Keratinocyte (primary cell): ENCODE data around the gene CFAP43. TPM values are rescaled to one million over a fixed set of nuclear protein-coding genes. Genes with fewer than 3 reads are reported as not detected.

Experiments used
- DNase-seq: peaks from one replicate; pipeline ENCODE4 v3.0.0-alpha.2; 2011; ENCODE audit warnings: low read depth, missing footprints, low spot score
- FAIRE-seq: peaks from 2 replicates; lab custom pipeline; 2011; peaks lifted over from hg19 to GRCh38; lab: Jason Lieb, UNC
- H2AFZ ChIP-seq: 2 replicates; pipeline ENCODE4 v1.6.0; 2012; ENCODE audit warnings: low read length, control low read depth, inconsistent platforms; ENCODE audit not compliant: control insufficient read depth
- H3K27ac ChIP-seq: 2 replicates; pipeline ENCODE4 v1.5.1; 2011; ENCODE audit warnings: low read length; ENCODE audit not compliant: control insufficient read depth, insufficient read depth
- H3K27me3 ChIP-seq: 3 replicates; pipeline ENCODE4 v1.6.0; 2011; ENCODE audit warnings: low read length; ENCODE audit not compliant: control insufficient read depth, insufficient read depth; ENCODE audit errors: extremely low read depth
- H3K36me3 ChIP-seq, 2 experiments: 2 replicates in 1 of 2; 3 replicates in 1 of 2; pipeline ENCODE4 v1.5.1; 2011; ENCODE audit warnings: low read length in 2 of 2, mild to moderate bottlenecking in 1 of 2; ENCODE audit not compliant: control insufficient read depth in 2 of 2, insufficient read depth in 2 of 2; ENCODE audit errors: extremely low read depth in 1 of 2
- H3K4me1 ChIP-seq: 3 replicates; pipeline ENCODE4 v1.5.1; 2011; ENCODE audit warnings: low read length; ENCODE audit not compliant: control insufficient read depth, insufficient read depth; ENCODE audit errors: extremely low read depth
- H3K4me2 ChIP-seq: 3 replicates; pipeline ENCODE4 v1.6.0; 2011; ENCODE audit warnings: low read depth, low read length; ENCODE audit not compliant: control insufficient read depth, insufficient read depth; ENCODE audit errors: extremely low read depth
- H3K4me3 ChIP-seq, 3 experiments: fragments of 200-600 bp in 1 of 3; sonication (generic) in 1 of 3; 2 replicates in 2 of 3; 3 replicates in 1 of 3; pipeline ENCODE4 v1.5.1; 2011 to 2016; ENCODE audit warnings: low read length in 3 of 3, mild to moderate bottlenecking in 3 of 3, control low read depth in 2 of 3, inconsistent platforms in 1 of 3, low read depth in 1 of 3, mixed read lengths in 1 of 3, mixed run types in 1 of 3, moderate library complexity in 1 of 3; ENCODE audit not compliant: control insufficient read depth in 2 of 3, insufficient read depth in 2 of 3; ENCODE audit errors: extremely low read depth in 1 of 3
- H3K79me2 ChIP-seq: 2 replicates; pipeline ENCODE4 v1.6.0; 2012; ENCODE audit warnings: low read length; ENCODE audit not compliant: control insufficient read depth, insufficient read depth
- H3K9ac ChIP-seq: 3 replicates; pipeline ENCODE4 v1.6.0; 2011; ENCODE audit warnings: low read length; ENCODE audit not compliant: control insufficient read depth, insufficient read depth; ENCODE audit errors: extremely low read depth
- H3K9me1 ChIP-seq: 3 replicates; pipeline ENCODE4 v1.6.0; 2011; ENCODE audit warnings: low read length; ENCODE audit not compliant: control insufficient read depth, insufficient read depth; ENCODE audit errors: extremely low read depth
- H3K9me3 ChIP-seq: 2 replicates; pipeline ENCODE4 v1.5.1; 2012; ENCODE audit warnings: low read depth, low read length; ENCODE audit not compliant: control insufficient read depth
- H4K20me1 ChIP-seq: 3 replicates; pipeline ENCODE4 v1.6.0; 2011; ENCODE audit warnings: low read length; ENCODE audit not compliant: control insufficient read depth, insufficient read depth; ENCODE audit errors: extremely low read depth
- EZH2 ChIP-seq: IDR thresholded peaks from one replicate; pipeline ENCODE4 v1.6.1; 2012; ENCODE audit warnings: inconsistent platforms, mild to moderate bottlenecking, low read length, moderate library complexity
- dilution Hi-C: fragments of 300-500 bp; cut with MboI; formaldehyde crosslinking; loops from one replicate; pipeline ENCODE4 v1.7.0; 2020; ENCODE audit warnings: low sequenced_read_pairs; ENCODE audit not compliant: extremely low pct_ligation_motif_present
- polyA plus RNA-seq, 5 experiments: library from polyadenylated mRNA; depleted of rRNA in 3 of 5; stranded (reverse) in 3 of 5; stranded (forward) in 1 of 5; unstranded in 1 of 5; fragments of >200 nt; gene quantifications; 1 replicate in 1 of 5; 2 replicates in 3 of 5; 3 replicates in 1 of 5; pipeline versions ENCODE4 v1.2.1 to v1.2.3, GENCODE V29; 2011 to 2012; ENCODE audit warnings: missing spikeins in 2 of 5, low read depth in 1 of 5, low replicate concordance in 1 of 5
- TF ChIP-seq, protein P1 (sequence below), 3 experiments: IDR thresholded peaks in 1 of 3; conservative IDR thresholded peaks in 1 of 3; optimal IDR thresholded peaks in 1 of 3; 2 replicates in 2 of 3; 3 replicates in 1 of 3; pipeline versions ENCODE3 to v1.5.1; 2011; ENCODE audit warnings: low read length in 3 of 3, mild to moderate bottlenecking in 3 of 3, moderate library complexity in 2 of 3, control low read depth in 1 of 3, inconsistent platforms in 1 of 3; ENCODE audit not compliant: insufficient read depth in 2 of 3; ENCODE audit errors: extremely low read depth in 1 of 3

CFAP43 gene
- polyA plus RNA-seq, 1 donor (not counting 4 experiments of a cell fraction or from before 2014, with no cell fraction given), result 0.25 TPM

DNA sequence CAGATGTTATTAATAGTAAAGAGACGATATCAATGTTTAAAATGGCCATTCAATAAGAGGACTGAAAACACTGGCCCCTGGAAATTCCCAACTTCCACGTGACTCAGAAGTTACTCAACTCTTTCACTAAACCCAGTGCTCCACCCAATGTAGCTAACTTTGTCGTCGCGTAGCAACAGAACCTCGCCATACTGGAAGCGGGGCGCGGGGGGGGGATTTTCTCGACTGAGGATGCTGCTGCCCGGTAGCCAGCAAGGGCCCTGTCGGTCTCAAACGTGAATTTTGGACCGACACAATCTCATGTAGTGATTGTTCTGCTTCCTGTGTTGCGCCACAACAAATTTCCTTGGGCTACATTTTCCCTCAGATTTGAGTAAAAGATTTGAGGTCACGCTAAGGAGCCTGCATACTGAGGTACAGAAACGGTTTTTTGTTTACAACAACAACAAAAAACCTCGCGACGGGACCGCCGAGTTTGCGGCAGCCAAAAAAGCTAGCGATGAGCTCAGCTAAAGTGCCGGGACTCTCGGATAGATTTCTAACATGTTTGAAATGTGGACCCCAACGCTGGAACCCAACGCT lies 111.2 kb downstream of the CFAP43 start:
- H3K27me3 ChIP-seq, result no peaks in the 10 kb centered on the region
- H3K9ac ChIP-seq, result peak overlapping the region; percentile 100
- peak overlapping the region; percentile 98 for H3K4me2 ChIP-seq
- peaks cover 57% of the 10 kb centered on the region for H3K4me1 ChIP-seq
- H2AFZ ChIP-seq, result no peak overlapping the region
- dilution Hi-C loops, result no loop called here
- no peak for TF ChIP-seq EZH2
- TF ChIP-seq, protein P1, sequence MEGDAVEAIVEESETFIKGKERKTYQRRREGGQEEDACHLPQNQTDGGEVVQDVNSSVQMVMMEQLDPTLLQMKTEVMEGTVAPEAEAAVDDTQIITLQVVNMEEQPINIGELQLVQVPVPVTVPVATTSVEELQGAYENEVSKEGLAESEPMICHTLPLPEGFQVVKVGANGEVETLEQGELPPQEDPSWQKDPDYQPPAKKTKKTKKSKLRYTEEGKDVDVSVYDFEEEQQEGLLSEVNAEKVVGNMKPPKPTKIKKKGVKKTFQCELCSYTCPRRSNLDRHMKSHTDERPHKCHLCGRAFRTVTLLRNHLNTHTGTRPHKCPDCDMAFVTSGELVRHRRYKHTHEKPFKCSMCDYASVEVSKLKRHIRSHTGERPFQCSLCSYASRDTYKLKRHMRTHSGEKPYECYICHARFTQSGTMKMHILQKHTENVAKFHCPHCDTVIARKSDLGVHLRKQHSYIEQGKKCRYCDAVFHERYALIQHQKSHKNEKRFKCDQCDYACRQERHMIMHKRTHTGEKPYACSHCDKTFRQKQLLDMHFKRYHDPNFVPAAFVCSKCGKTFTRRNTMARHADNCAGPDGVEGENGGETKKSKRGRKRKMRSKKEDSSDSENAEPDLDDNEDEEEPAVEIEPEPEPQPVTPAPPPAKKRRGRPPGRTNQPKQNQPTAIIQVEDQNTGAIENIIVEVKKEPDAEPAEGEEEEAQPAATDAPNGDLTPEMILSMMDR (optimal IDR thresholded peaks at IDR 0.05 in 1 of 3, IDR thresholded peaks at IDR 0.05 in 1 of 3, conservative IDR thresholded peaks at IDR 0.05 in 1 of 3; ENCODE audit: extremely low read depth in 1 of 3, insufficient read depth in 2 of 3, low read length in 3 of 3), result no peak
- no peaks in the 10 kb centered on the region for H3K36me3 ChIP-seq
- H3K27ac ChIP-seq, result peak overlapping the region; percentile 99
- H4K20me1 ChIP-seq, result no peaks in the 10 kb centered on the region
- H3K9me3 ChIP-seq, result no peaks in the 10 kb centered on the region
- peak; percentile 86 for DNase-seq
- H3K4me3 ChIP-seq, result peak overlapping the region; percentile 41 to 79 (median 74)
- peak; percentile 88 for FAIRE-seq
- peaks cover 13% of the 10 kb centered on the region for H3K79me2 ChIP-seq
- no peaks in the 10 kb centered on the region for H3K9me1 ChIP-seq

DNA sequence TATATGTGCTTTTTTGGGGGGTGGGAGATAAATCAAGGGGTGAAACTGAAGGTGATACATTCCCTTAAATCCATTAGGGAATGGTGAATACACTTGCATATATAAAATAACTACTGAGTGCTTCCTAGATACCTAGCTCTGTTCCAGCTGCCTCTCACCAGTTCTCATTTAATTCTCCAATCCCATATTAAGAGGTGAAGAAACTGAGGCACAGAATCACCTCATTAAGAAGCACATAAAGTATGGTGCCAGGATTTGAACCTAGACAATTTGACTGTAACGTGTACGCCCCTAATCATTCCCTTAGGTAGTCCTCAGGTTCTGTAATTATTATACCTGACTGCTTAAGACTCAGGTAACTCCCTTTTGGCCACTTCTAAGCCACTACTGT lies 111.7 kb downstream of the CFAP43 start:
- no peak overlapping the region for H2AFZ ChIP-seq
- no peaks in the 10 kb centered on the region for H3K36me3 ChIP-seq
- no peaks in the 10 kb centered on the region for H3K9me3 ChIP-seq
- H3K9me1 ChIP-seq, result no peaks in the 10 kb centered on the region
- H3K27me3 ChIP-seq, result no peaks in the 10 kb centered on the region
- peak overlapping the region; percentile 99 for H3K27ac ChIP-seq
- no peak for FAIRE-seq
- peak overlapping the region; percentile 26 to 57 (median 41) for H3K4me3 ChIP-seq
- dilution Hi-C loops, result no loop called here
- DNase-seq, result no peak
- peaks cover 62% of the 10 kb centered on the region for H3K4me1 ChIP-seq
- H3K4me2 ChIP-seq, result peak overlapping the region; percentile 98
- TF ChIP-seq EZH2, result no peak
- TF ChIP-seq, protein P1 (optimal IDR thresholded peaks at IDR 0.05 in 1 of 3, IDR thresholded peaks at IDR 0.05 in 1 of 3, conservative IDR thresholded peaks at IDR 0.05 in 1 of 3; ENCODE audit: extremely low read depth in 1 of 3, insufficient read depth in 2 of 3, low read length in 3 of 3), result no peak
- H3K79me2 ChIP-seq, result peaks cover 13% of the 10 kb centered on the region
- no peaks in the 10 kb centered on the region for H4K20me1 ChIP-seq
- H3K9ac ChIP-seq, result peak overlapping the region; percentile 100
